Left ventricle myocardium inferior (tissue), 1 donor: ENCODE results near the gene PRKD2. TPM values are rescaled to one million over a fixed set of nuclear protein-coding genes. Genes with fewer than 3 reads are reported as not detected.

Experiments used
- DNase-seq: peaks from one replicate; pipeline ENCODE4 v3.0.0-alpha.2; 2020
- H3K27ac ChIP-seq: fragments of 200-600 bp; replicated peaks from 2 replicates; pipeline ENCODE4 v1.8.0; 2021
- H3K27me3 ChIP-seq: fragments of 200-600 bp; 2 replicates; pipeline ENCODE4 v1.8.0; 2021; ENCODE audit warnings: low read depth
- H3K36me3 ChIP-seq: fragments of 200-600 bp; 2 replicates; pipeline ENCODE4 v1.8.0; 2021
- H3K4me1 ChIP-seq: fragments of 200-600 bp; 2 replicates; pipeline ENCODE4 v1.8.0; 2021
- H3K4me3 ChIP-seq: fragments of 200-600 bp; 2 replicates; pipeline ENCODE4 v1.8.0; 2021; ENCODE audit warnings: mild to moderate bottlenecking, moderate library complexity
- H3K9me3 ChIP-seq: fragments of 200-600 bp; replicated peaks from 2 replicates; pipeline ENCODE4 v1.8.0; 2021
- intact Hi-C: fragments of 100-400 bp; cut with micrococcal nuclease; formaldehyde crosslinking; loops from one replicate; pipeline ENCODE4 v1.11.0; 2022
- total RNA-seq: library from RNA; stranded (reverse); fragmentation: NEBNext Ultra II Directional; extraction: Animal tissue kit (Norgen Biotek cat#: 25700); gene quantifications from one replicate; pipeline ENCODE4 v1.2.1, GENCODE V29; 2021
- TF ChIP-seq, protein P1 (sequence below): fragments of 200-600 bp; IDR thresholded peaks from 2 replicates; pipeline ENCODE4 v1.8.0; 2021; ENCODE audit warnings: antibody characterized with exemption, mild to moderate bottlenecking, borderline replicate concordance
- donor health status: DM: no; HTN: yes; CAD: no; lungs with severe emphysema.

The PRKD2 gene
- total RNA-seq, 1 donor from 2014 or later: 7.9 TPM

- H3K4me1 ChIP-seq: no peaks in the 10 kb centered on the region
- intact Hi-C loops: no loop called here
Measured at GRCh38 chr19:46704379-46705076, 12.4 kb downstream of the PRKD2 start.

GRCh38 chr19:46700704-46701103, 16.2 kb downstream of the PRKD2 start:
- DNase-seq: no peak
- peaks cover 15% of the 10 kb centered on the region for H3K4me1 ChIP-seq
- peaks cover 75% of the 10 kb centered on the region for H3K36me3 ChIP-seq
- no peak overlapping the region for H3K4me3 ChIP-seq
- no peaks in the 10 kb centered on the region for H3K9me3 ChIP-seq
- intact Hi-C loops: no loop called here
- H3K27ac ChIP-seq: no peak overlapping the region
- TF ChIP-seq, protein P1, sequence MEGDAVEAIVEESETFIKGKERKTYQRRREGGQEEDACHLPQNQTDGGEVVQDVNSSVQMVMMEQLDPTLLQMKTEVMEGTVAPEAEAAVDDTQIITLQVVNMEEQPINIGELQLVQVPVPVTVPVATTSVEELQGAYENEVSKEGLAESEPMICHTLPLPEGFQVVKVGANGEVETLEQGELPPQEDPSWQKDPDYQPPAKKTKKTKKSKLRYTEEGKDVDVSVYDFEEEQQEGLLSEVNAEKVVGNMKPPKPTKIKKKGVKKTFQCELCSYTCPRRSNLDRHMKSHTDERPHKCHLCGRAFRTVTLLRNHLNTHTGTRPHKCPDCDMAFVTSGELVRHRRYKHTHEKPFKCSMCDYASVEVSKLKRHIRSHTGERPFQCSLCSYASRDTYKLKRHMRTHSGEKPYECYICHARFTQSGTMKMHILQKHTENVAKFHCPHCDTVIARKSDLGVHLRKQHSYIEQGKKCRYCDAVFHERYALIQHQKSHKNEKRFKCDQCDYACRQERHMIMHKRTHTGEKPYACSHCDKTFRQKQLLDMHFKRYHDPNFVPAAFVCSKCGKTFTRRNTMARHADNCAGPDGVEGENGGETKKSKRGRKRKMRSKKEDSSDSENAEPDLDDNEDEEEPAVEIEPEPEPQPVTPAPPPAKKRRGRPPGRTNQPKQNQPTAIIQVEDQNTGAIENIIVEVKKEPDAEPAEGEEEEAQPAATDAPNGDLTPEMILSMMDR: no peak
- no peaks in the 10 kb centered on the region for H3K27me3 ChIP-seq

More at GRCh38 chr19:46704379-46705076, 12.4 kb downstream of the PRKD2 start:
- H3K9me3 ChIP-seq: no peaks in the 10 kb centered on the region
- no peaks in the 10 kb centered on the region for H3K27me3 ChIP-seq
- TF ChIP-seq, protein P1: peak; percentile 96
- no peak overlapping the region for H3K4me3 ChIP-seq
- DNase-seq: peak; percentile 78
- no peak overlapping the region for H3K27ac ChIP-seq
- peaks cover 83% of the 10 kb centered on the region for H3K36me3 ChIP-seq

DNA sequence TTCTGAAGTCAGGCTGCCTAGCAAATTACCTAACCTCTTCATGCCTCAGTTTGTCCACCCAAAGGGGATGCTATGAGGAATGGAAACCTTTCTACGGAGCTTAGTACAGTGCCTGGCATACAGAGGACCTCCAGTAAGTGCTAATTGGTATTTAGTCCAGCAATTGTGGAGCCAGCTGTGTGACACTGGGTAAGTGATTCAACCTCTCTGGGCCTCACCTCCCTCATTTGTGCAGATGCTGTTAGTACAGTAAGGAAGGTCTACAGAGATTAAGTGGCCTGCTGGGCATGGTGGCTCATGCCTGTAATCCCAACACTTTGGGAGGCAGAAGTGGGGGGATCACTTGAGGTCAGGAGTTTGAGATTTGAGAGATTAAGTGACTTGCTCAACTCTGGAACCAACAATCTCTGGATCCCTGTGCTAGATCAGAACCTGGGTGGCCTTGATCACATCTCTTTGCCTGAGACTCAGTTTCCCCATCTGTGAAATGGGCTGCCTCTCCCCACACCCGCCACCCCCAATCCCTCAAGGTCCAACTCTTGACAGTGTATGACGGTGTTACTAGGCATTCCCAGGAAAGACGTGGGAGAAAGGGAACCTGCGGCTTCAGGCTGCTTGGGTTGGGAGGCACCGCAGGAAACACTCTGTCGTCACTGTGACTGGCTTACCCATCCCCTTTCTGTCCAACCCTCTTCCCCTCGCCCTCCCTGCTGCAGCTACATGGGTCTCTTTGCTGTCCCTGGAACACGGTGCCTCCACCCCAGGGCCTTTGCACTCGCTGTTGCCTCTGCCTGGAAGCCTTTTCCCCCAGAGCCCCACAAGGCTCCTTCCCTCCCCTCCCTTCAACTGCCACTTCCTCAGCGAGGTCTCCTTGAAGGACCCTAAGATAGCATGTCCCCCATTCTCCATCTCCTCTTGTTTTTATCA, 18.3 kb downstream of the PRKD2 start:
- TF ChIP-seq, protein P1: no peak
- Histone ChIP-seq H3K4me1 (peaks cover 15% of the 10 kb centered on the region), H3K27me3 (no peaks in the 10 kb centered on the region), H3K27ac (no peak overlapping the region), H3K9me3 (no peaks in the 10 kb centered on the region), H3K36me3 (peaks cover 90% of the 10 kb centered on the region), H3K4me3 (no peak overlapping the region)
- no peak for DNase-seq
- intact Hi-C loops: no loop called here

DNA sequence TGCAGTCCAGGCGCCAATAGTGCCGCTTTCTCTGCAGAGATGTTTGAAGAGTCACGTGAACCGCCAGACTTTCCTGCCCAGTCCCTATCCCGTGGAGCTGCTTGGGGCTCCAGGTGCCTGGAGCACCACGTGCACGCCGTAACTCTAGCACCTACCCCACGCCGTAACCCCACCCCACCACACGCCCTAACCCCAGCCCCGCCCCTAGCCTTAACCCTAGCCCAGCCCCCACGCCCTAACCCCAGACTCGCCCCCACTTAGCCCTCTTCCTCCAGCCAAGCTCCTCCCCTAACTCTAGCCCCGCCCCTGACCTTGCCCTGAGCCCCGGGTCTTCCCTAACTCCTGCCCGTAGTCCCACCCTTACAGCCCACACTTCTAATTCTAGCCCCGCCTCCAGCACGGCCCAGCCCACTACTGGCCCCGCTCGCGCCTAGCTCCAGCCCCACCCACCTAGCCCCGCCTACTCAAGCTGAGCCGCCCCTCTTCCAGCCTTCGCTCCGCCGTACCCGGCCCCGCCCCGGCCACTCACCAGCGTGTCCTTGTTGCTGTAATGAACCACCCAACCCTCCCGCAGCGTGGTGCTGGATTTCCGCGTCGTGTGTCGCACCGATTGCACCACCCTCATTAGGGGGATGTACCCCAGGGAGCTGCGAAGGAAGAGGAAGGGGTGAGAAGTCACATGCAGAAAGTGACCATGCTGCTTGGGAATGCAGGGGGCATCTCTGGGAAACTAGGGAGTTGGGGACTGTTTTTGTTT, 19.5 kb downstream of the PRKD2 start:
- TF ChIP-seq, protein P1: no peak
- Histone ChIP-seq H3K9me3 (no peaks in the 10 kb centered on the region), H3K4me3 (peak overlapping the region; percentile 46), H3K27ac (peak overlapping the region; percentile 16), H3K36me3 (peaks cover 89% of the 10 kb centered on the region), H3K27me3 (no peaks in the 10 kb centered on the region), H3K4me1 (peaks cover 15% of the 10 kb centered on the region)
- peak; percentile 89 for DNase-seq
- intact Hi-C loops: no loop called here

- Histone ChIP-seq H3K9me3 (no peaks in the 10 kb centered on the region), H3K27ac (no peak overlapping the region), H3K4me3 (peak overlapping the region; percentile 46), H3K27me3 (no peaks in the 10 kb centered on the region), H3K4me1 (peaks cover 15% of the 10 kb centered on the region), H3K36me3 (peaks cover 89% of the 10 kb centered on the region)
- intact Hi-C loops: no loop called here
- TF ChIP-seq, protein P1: no peak
- no peak for DNase-seq
Measured at GRCh38 chr19:46696866-46697203, 20.1 kb downstream of the PRKD2 start.
